ENCODE data around the gene CXCL14. TPM values are rescaled to one million over a fixed set of nuclear protein-coding genes. Genes with fewer than 3 reads are reported as not detected.

CXCL14 gene
- total RNA-seq, 1 experiment from 2014 or later = not detected

- no peak overlapping the region for H3K4me3 ChIP-seq (ENCODE audit: low read depth in 2 of 2, low read length in 2 of 2)
- CTCF ChIA-PET = interaction anchor here (1.0 kb wide), 1 partner anchor 15 kb away, joined by 3 read pairs; no protein-coding TSS in a partner anchor
- POLR2A ChIA-PET = no interaction called here
Measured at GRCh38 chr5:135568246-135568645, 10.5 kb downstream of the CXCL14 start.

DNA sequence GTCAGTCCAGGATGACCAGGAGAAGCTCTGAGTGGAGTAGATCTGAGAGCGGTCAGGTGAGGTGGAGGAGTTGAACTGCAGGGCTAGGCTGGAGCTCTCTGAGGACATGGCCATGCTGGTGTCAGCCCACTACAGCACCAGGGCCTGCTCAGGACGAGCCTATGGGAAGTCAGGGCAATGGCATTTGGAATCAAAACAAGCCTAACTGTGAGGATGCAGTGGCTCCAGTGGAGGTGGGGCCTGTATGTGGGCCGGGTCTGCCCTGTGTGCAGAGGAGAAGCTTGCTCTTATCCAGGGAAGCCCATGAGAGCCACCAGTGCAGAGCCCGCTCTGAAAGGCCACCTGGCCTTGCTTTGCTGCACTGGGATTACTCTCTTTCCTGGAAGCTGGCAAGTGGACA, 11.1 kb downstream of the CXCL14 start:
- H3K27me3 ChIP-seq (ENCODE audit: control insufficient read depth, insufficient read depth, low read length) = peaks cover 4% of the 10 kb centered on the region; the same call in 1 of the 2 replicates
- DNase-seq (ENCODE audit: low read depth, low spot score) (no peak), ATAC-seq (no peak)
- no TSS peak for BruUV-seq (replicated peaks)
- H3K4me3 ChIP-seq (ENCODE audit: low read depth in 2 of 2, low read length in 2 of 2) = no peak overlapping the region
- ChIA-PET POLR2A (no interaction called here), CTCF (interaction anchor here (0.7 to 1.1 kb wide), 4 partner anchors 14 to 496 kb away, joined by 3 to 13 read pairs (median 6); no protein-coding TSS in a partner anchor)
- TF ChIP-seq, protein P1, sequence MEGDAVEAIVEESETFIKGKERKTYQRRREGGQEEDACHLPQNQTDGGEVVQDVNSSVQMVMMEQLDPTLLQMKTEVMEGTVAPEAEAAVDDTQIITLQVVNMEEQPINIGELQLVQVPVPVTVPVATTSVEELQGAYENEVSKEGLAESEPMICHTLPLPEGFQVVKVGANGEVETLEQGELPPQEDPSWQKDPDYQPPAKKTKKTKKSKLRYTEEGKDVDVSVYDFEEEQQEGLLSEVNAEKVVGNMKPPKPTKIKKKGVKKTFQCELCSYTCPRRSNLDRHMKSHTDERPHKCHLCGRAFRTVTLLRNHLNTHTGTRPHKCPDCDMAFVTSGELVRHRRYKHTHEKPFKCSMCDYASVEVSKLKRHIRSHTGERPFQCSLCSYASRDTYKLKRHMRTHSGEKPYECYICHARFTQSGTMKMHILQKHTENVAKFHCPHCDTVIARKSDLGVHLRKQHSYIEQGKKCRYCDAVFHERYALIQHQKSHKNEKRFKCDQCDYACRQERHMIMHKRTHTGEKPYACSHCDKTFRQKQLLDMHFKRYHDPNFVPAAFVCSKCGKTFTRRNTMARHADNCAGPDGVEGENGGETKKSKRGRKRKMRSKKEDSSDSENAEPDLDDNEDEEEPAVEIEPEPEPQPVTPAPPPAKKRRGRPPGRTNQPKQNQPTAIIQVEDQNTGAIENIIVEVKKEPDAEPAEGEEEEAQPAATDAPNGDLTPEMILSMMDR (IDR thresholded peaks at IDR 0.05) = no peak
- TF ChIP-seq TCF7L2 (IDR thresholded peaks at IDR 0.05; ENCODE audit: low read depth, low read length) (no peak), SIN3A (IDR thresholded peaks at IDR 0.05; ENCODE audit: borderline replicate concordance, insufficient read depth, low read depth, low read length) (no peak)
- H3K36me3 ChIP-seq (ENCODE audit: control insufficient read depth, insufficient read depth, low read length) = no peaks in the 10 kb centered on the region
- in situ Hi-C loops (cut with HindIII; ENCODE audit: low pct_unique_long_range_greater_than_20kb, low sequenced_read_pairs) = no loop called here
- no peak overlapping the region for H3K27ac ChIP-seq (ENCODE audit: low read length)
- no peaks in the 10 kb centered on the region for H3K9me3 ChIP-seq (ENCODE audit: control insufficient read depth, insufficient read depth, low read depth, low read length)
- no peaks in the 10 kb centered on the region for H3K4me1 ChIP-seq (ENCODE audit: control insufficient read depth, insufficient read depth, low read length)
- intact Hi-C loops (cut with micrococcal nuclease; ENCODE audit: unreplicated experiment) = no loop called here

More at GRCh38 chr5:135568246-135568645, 10.5 kb downstream of the CXCL14 start:
- ATAC-seq = no peak
- H3K4me1 ChIP-seq (ENCODE audit: control insufficient read depth, insufficient read depth, low read length) = no peaks in the 10 kb centered on the region
- DNase-seq (ENCODE audit: low read depth, low spot score) = no peak
- no peaks in the 10 kb centered on the region for H3K36me3 ChIP-seq (ENCODE audit: control insufficient read depth, insufficient read depth, low read length)
- H3K9me3 ChIP-seq (ENCODE audit: control insufficient read depth, insufficient read depth, low read depth, low read length) = no peaks in the 10 kb centered on the region
- in situ Hi-C loops (cut with HindIII; ENCODE audit: low pct_unique_long_range_greater_than_20kb, low sequenced_read_pairs) = no loop called here
- TF ChIP-seq TCF7L2 (IDR thresholded peaks at IDR 0.05; ENCODE audit: low read depth, low read length) (no peak), POLR2AphosphoS5 (IDR thresholded peaks at IDR 0.05; ENCODE audit: low read depth, low read length) (no peak), SIN3A (IDR thresholded peaks at IDR 0.05; ENCODE audit: borderline replicate concordance, insufficient read depth, low read depth, low read length) (no peak), REST (IDR thresholded peaks at IDR 0.05; ENCODE audit: insufficient read depth in 1 of 2, low read depth in 2 of 2, low read length in 1 of 2) (no peak)
- TF ChIP-seq, protein P1 (IDR thresholded peaks at IDR 0.05) = no peak
- intact Hi-C loops (cut with micrococcal nuclease; ENCODE audit: unreplicated experiment) = no loop called here
- peaks cover 4% of the 10 kb centered on the region; the same call in 1 of the 2 replicates for H3K27me3 ChIP-seq (ENCODE audit: control insufficient read depth, insufficient read depth, low read length)
- no peak overlapping the region for H3K27ac ChIP-seq (ENCODE audit: low read length)
- BruUV-seq (replicated peaks) = no TSS peak

Data from Panc1 (cell line).